ENCODE data around the gene VDR.

VDR gene

GRCh38 chr12:47888153-47888819 is 16.5 kb downstream of the VDR start:
- TF ChIP-seq CREB5 (CRISPR knock-in tag; IDR thresholded peaks at IDR 0.05; ENCODE audit: low read depth) (no peak), BACH2 (CRISPR knock-in tag; IDR thresholded peaks at IDR 0.05; ENCODE audit: borderline replicate concordance) (no peak), RARB (CRISPR knock-in tag; IDR thresholded peaks at IDR 0.05) (no peak), SNAI2 (CRISPR knock-in tag; IDR thresholded peaks at IDR 0.05) (no peak), ESRRG (CRISPR knock-in tag; IDR thresholded peaks at IDR 0.05) (no peak), POU6F1 (CRISPR knock-in tag; IDR thresholded peaks at IDR 0.05; ENCODE audit: borderline replicate concordance, low read depth) (no peak), ARNTL (CRISPR knock-in tag; IDR thresholded peaks at IDR 0.05; ENCODE audit: borderline replicate concordance, low read depth) (no peak), ISL1 (CRISPR knock-in tag; IDR thresholded peaks at IDR 0.05) (no peak), CSRNP3 (CRISPR knock-in tag; IDR thresholded peaks at IDR 0.05) (no peak)
- no peak for ATAC-seq

- no peak for ATAC-seq
- TF ChIP-seq PPARA (CRISPR knock-in tag; IDR thresholded peaks at IDR 0.05; ENCODE audit: borderline replicate concordance) (no peak), TSHZ2 (CRISPR knock-in tag; IDR thresholded peaks at IDR 0.05) (no peak), ZNF8 (CRISPR knock-in tag; IDR thresholded peaks at IDR 0.05) (no peak), RARB (CRISPR knock-in tag; IDR thresholded peaks at IDR 0.05) (no peak), SNAI2 (CRISPR knock-in tag; IDR thresholded peaks at IDR 0.05) (no peak), TCF4 (CRISPR knock-in tag; IDR thresholded peaks at IDR 0.05; ENCODE audit: borderline replicate concordance) (no peak), POU6F1 (CRISPR knock-in tag; IDR thresholded peaks at IDR 0.05; ENCODE audit: borderline replicate concordance, low read depth) (no peak), ZNF565 (CRISPR knock-in tag; conservative IDR thresholded peaks at IDR 0.05; ENCODE audit: low read depth) (no peak), CSRNP3 (CRISPR knock-in tag; IDR thresholded peaks at IDR 0.05) (no peak), TOX (CRISPR knock-in tag; IDR thresholded peaks at IDR 0.05; ENCODE audit: borderline replicate concordance) (no peak)
Measured at GRCh38 chr12:47887529-47887928, 17.3 kb downstream of the VDR start.

GRCh38 chr12:47886510-47887240 is 18.1 kb downstream of the VDR start:
- ATAC-seq: no peak
- no peak for TF ChIP-seq TCF4 (CRISPR knock-in tag; IDR thresholded peaks at IDR 0.05; ENCODE audit: borderline replicate concordance)
- TF ChIP-seq ARNTL (CRISPR knock-in tag; IDR thresholded peaks at IDR 0.05; ENCODE audit: borderline replicate concordance, low read depth): no peak
- no peak for TF ChIP-seq ZNF70 (CRISPR knock-in tag; IDR thresholded peaks at IDR 0.05)
- TF ChIP-seq BACH2 (CRISPR knock-in tag; IDR thresholded peaks at IDR 0.05; ENCODE audit: borderline replicate concordance): no peak
- no peak for TF ChIP-seq RARB (CRISPR knock-in tag; IDR thresholded peaks at IDR 0.05)
- no peak for TF ChIP-seq CSRNP3 (CRISPR knock-in tag; IDR thresholded peaks at IDR 0.05)
- TF ChIP-seq TSHZ2 (CRISPR knock-in tag; IDR thresholded peaks at IDR 0.05): no peak
